Activated CD8-positive, alpha-beta memory T cell treated with anti-CD3 and anti-CD28 coated beads, Interleukin-2, amount 50 U/mL, for 48 hours (primary cell): ENCODE data around the gene USP7.
"Not testable (repeated sequence)": the region's sequence is repeated elsewhere in the genome, so short reads cannot be mapped to it uniquely, and the experiment has no call there.

Experiments
- DNase-seq: peaks from one replicate; pipeline ENCODE4 v3.0.0-alpha.2; 2020

Gene USP7

GRCh38 chr16:8872967-8873865 lies 90.5 kb downstream of the USP7 start:
- no peak for DNase-seq

- no peak for DNase-seq
Measured at GRCh38 chr16:8872071-8872470, 91.6 kb downstream of the USP7 start.

DNA sequence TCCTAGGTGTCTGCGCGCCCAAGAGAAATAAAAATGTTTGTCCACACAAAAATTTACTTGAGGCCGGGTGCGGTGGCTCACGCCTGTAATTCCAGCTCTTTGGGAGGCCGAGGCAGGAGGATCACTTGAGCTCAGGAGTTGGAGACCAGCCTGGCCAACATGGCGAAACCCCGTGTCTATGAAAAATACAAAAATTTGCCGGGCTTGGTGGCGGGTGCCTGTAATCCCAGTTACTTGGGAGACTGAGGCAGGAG lies 93.8 kb downstream of the USP7 start:
- DNase-seq: not testable (repeated sequence)

GRCh38 chr16:8869212-8869987 lies 94.3 kb downstream of the USP7 start:
- DNase-seq: no peak

DNA sequence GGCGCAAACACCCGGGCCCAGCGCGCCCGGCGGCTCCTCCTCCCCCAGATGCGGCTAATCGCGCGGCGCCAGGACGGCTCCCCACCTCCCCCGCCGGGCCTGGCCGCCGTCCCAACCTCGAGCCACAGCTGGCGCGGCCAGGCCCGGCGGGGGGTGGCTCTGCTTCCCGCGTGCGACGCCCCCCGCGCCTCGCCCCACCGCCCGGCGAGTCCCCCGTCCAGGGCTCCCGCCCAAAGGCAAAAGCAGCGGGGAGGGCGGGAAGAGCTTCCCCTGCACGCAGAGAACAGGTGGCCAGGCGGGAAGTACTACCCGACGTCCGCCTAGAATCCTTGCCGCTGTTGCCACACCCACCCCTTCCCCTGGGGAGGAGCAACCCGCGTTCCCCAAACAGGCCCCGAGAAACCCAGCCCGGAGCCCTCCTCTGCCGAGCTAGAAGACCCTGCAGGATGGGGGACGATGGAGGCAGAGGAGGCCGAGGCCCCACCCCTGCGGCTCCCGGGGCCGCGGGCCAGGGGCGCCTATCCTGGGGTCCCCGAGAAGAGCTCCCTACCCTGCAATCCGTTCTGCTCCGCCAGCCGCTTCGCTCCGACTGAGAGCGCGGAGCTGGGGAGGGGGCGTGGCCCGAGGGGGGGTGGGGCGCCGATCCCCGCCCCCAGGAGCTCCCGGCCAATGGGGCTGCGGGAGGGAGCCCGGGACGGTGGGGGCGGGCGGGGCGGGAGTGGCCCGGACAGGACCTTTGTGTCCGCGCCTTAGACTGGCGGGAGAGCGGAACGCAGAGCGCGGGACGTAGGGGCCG lies 95.1 kb downstream of the USP7 start, which contains the start of gene CARHSP1:
TSS of gene CARHSP1 (minus strand) at position 591 of the 796 bp plus-strand sequence. CDS start 9,678 bp downstream, outside the sequence.
- peak; percentile 87 for DNase-seq

DNA sequence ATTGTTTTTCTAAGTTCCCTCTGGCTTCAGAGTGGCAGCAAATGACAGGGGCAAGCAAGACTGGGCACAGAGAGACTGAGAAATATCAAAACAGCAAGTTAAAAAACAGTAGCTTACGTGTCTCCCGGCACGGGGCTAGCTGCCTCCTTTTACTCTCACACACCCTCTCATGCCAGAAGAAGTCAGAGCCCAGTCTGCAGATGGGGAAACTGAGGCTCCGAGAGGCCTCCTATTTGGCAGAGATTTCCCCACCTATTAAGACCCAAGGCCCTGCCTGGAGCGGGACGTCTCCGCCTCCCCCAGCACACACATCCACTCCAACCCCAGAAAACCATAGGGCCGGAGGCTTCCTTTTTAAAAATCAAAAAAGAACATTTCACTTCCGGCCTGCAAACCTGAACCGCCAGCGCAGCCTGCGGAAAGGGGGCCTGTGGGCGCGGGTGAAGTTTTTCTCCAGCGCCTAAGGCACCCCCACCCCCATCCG lies 95.7 kb downstream of the USP7 start:
- DNase-seq: no peak

- DNase-seq: no peak
Measured at GRCh38 chr16:8867216-8867931, 96.3 kb downstream of the USP7 start.

GRCh38 chr16:8866884-8867215 lies 96.9 kb downstream of the USP7 start:
- no peak for DNase-seq

DNA sequence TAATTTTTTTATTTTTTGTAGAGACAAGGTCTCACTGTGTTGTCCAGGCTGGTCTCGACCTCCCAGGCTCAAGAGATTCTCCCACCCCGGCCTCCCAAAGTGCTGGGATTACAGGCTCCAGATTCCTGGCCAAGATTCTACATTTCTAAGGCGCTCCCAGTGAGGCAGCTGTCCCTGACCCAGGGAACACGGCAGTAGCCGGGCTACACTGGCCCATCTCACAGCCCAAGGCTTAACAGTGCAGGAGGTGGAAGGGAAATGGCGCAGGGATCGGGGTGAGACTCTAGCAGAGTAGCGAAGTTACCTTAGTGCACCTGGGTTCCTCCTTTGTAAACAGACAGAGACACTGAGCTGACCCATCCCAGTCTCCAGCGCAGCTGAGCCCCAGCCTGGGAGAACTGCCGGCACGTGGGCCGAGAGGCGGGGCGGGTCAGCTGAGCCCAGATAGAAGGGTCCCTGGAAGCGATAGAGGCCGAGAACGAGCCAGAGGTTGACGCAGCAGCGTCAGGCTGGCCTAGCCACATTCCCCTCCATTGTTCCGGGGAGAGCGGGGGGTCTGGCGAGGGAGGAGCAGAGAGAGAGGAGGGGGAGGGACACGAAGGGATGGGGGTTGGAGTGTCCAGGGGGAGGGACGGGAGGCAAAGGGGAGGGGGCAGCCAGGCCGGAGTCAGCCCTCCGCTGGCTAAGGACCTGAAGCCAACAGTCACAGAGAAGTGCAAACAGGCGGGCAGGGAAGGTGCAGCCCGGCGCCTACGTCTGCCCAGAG lies 97.4 kb downstream of the USP7 start:
- DNase-seq: no peak

DNA sequence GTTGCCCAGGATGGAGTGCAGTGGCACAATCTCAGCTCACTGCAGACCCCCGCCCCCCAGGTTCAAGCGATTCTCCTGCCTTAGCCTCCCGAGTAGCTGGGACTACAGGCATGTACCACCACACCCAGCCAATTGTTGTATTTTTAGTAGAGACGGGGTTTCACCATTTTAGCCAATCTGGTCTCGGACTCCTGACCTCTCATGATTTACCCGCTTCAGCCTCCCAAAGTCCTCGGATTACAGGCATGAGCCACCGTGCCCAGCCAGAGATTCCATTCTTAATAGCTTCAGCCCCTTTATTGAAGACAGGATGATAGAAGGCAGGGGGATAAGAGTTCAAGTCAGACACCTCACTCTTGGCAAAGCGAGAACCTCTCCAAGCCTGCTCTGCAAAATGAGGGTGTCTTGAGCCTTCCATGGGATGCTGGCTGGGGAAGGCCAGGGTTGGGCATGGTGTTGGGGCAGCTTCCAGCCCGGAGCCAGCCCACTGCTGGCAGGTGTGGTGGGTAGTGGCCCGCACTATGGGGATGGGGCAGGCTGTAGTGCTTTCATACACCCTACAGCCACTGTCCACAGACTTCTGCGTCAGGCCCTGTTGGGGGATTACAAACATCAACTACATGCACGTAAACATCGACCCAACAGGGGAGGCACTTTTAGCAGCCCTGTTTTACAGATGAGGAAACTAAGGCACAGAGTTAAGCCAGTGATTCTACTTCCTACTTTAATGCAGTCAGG lies 98.4 kb downstream of the USP7 start:
- no peak for DNase-seq

- DNase-seq: no peak
Measured at GRCh38 chr16:8864480-8865110, 99.1 kb downstream of the USP7 start.

GRCh38 chr16:8863594-8864424 lies 99.9 kb downstream of the USP7 start:
- DNase-seq: no peak

GRCh38 chr16:8862309-8863130 lies 101.2 kb downstream of the USP7 start:
- DNase-seq: no peak

DNA sequence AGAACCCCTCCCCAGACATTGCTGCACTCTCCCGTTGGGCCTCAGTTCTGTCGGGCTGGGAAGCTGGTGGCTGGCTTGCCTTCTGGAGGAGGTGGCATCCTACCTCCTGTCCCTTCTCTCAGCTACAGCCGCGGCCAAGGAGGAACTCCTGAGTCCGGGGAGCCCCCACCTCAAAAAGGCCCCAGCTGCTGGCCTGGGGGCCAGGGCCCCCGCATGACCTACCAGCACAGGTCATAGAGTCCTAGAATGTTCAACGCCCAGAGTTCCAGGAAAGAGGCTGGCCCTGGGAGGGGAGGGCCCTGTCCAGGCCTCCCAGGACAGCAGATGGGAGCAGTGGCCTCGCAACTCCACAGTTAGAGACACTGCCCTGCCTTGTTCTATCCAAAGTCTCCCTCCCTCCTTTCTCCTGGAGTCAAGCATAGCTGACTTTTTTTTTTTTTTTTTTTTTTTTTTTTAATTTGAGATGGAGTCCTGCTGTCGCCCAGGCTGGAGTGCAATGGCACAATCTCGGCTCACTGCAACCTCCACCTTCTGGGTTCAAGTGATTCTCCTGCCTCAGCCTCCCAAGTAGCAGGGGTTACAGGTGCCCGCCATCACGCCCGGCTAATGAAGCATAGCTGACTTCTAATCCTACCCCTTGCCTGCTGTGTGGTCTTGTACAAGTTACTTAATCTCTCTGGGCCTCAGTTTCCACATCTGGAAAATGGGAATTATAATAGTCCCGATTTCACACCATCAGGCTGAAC lies 102.0 kb downstream of the USP7 start:
- no peak for DNase-seq

- DNase-seq: no peak
Measured at GRCh38 chr16:8859913-8860881, 103.5 kb downstream of the USP7 start.

DNA sequence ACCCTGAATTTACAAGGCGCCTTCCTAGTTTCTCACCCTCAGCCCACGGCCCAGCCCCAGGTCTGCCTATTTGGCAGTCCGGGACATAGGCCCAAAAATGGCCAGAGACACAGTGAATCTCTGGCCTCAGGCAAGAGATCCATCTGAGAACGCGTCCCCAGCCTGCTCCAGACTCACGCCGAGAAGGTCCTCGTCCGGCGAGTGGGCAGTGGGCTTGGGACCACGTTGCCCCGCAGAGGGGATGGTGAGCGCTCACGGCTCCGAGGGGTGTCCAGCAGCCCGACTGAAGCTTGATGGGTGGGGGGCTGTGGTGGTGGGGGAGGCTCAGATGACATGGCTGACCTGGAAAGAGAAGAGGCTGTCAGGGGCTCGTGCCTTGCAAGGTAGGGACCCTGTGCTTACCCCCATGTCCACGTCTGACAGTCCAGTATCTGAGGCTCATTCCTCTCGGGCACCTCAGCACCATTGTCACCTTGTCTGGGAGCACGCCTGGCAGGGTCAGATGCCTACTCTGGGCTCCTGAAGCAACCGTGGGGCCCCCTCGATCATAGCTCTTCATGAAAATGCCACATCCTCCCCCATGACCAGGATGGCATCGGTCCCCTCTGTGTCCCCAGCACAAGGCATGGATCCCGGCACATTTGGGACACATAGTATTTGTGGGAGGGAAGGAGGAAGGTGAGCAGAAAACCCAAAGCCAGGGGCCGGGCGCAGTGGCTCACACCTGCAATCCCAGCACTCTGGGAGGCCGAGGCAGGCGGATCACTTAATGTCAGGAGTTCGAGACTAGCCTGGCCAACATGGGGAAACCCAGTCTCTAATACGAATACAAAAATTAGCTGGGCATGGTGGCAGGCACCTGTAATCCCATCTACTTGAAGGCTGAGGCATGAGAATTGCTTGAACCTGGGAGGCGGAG lies 104.5 kb downstream of the USP7 start:
- no peak for DNase-seq
